ENCODE results near the gene HLA-B.
A peak's percentile ranks its signal among the peaks of the same experiment; 100 is the strongest.

Gene HLA-B

DNA sequence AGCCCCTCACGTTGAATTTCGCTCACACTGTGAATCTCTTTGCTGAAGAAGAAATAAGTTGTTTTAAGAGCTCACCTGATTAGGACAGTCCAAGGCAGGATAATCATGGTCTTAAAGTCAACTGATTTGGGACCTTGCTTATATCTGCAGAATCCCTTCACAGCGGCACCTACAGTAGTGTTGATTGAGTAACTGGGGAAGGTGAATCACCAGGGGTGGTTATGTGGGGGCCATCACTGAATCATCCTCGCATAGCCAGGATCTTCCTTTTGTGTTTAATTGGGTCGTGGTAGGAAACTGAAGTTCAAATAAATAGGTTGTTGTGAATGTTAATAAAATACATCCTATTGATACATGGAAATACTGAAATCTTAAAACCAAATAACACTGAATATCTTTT is 26.2 kb upstream of the HLA-B start:
- H3K9me3 ChIP-seq (ENCODE audit: control insufficient read depth, insufficient read depth, low read depth, low read length), result no peaks in the 10 kb centered on the region
- CTCF ChIA-PET, result interaction anchor here (0.5 to 4.2 kb wide), 4 partner anchors 16 to 785 kb away, joined by 3 to 37 read pairs (median 6); no protein-coding TSS in a partner anchor
- H3K4me1 ChIP-seq (ENCODE audit: control insufficient read depth, insufficient read depth, low read length), result no peaks in the 10 kb centered on the region
- no peak overlapping the region for H3K4me3 ChIP-seq (ENCODE audit: low read depth, low read length)
- TF ChIP-seq ZNF529 (tag by site-specific recombination; IDR thresholded peaks at IDR 0.05; ENCODE audit: insufficient replicate concordance) (no peak), SCRT2 (tag by site-specific recombination; IDR thresholded peaks at IDR 0.05) (no peak), ZNF792 (tag by site-specific recombination; IDR thresholded peaks at IDR 0.05) (no peak), ATF2 (tag by site-specific recombination; IDR thresholded peaks at IDR 0.05; ENCODE audit: low read depth) (no peak), ZNF214 (tag by site-specific recombination; IDR thresholded peaks at IDR 0.05; ENCODE audit: borderline replicate concordance) (no peak), ZNF394 (tag by site-specific recombination; IDR thresholded peaks at IDR 0.05; ENCODE audit: borderline replicate concordance) (no peak), ZNF311 (tag by site-specific recombination; IDR thresholded peaks at IDR 0.05; ENCODE audit: borderline replicate concordance) (no peak), ZNF48 (tag by site-specific recombination; IDR thresholded peaks at IDR 0.05) (no peak), ZNF10 (tag by site-specific recombination; IDR thresholded peaks at IDR 0.05) (no peak), ZBTB44 (tag by site-specific recombination; IDR thresholded peaks at IDR 0.05) (no peak), ZNF2 (tag by site-specific recombination; IDR thresholded peaks at IDR 0.05) (no peak), EGR2 (tag by site-specific recombination; IDR thresholded peaks at IDR 0.05; ENCODE audit: low read depth) (no peak)
- TF ChIP-seq, protein P1, sequence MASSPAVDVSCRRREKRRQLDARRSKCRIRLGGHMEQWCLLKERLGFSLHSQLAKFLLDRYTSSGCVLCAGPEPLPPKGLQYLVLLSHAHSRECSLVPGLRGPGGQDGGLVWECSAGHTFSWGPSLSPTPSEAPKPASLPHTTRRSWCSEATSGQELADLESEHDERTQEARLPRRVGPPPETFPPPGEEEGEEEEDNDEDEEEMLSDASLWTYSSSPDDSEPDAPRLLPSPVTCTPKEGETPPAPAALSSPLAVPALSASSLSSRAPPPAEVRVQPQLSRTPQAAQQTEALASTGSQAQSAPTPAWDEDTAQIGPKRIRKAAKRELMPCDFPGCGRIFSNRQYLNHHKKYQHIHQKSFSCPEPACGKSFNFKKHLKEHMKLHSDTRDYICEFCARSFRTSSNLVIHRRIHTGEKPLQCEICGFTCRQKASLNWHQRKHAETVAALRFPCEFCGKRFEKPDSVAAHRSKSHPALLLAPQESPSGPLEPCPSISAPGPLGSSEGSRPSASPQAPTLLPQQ (tag by site-specific recombination; IDR thresholded peaks at IDR 0.05), result no peak
- TF ChIP-seq, protein P2, sequence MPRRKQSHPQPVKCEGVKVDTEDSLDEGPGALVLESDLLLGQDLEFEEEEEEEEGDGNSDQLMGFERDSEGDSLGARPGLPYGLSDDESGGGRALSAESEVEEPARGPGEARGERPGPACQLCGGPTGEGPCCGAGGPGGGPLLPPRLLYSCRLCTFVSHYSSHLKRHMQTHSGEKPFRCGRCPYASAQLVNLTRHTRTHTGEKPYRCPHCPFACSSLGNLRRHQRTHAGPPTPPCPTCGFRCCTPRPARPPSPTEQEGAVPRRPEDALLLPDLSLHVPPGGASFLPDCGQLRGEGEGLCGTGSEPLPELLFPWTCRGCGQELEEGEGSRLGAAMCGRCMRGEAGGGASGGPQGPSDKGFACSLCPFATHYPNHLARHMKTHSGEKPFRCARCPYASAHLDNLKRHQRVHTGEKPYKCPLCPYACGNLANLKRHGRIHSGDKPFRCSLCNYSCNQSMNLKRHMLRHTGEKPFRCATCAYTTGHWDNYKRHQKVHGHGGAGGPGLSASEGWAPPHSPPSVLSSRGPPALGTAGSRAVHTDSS (tag by site-specific recombination; IDR thresholded peaks at IDR 0.05), result no peak
- TF ChIP-seq, protein P3, sequence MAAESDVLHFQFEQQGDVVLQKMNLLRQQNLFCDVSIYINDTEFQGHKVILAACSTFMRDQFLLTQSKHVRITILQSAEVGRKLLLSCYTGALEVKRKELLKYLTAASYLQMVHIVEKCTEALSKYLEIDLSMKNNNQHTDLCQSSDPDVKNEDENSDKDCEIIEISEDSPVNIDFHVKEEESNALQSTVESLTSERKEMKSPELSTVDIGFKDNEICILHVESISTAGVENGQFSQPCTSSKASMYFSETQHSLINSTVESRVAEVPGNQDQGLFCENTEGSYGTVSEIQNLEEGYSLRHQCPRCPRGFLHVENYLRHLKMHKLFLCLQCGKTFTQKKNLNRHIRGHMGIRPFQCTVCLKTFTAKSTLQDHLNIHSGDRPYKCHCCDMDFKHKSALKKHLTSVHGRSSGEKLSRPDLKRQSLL (tag by site-specific recombination; IDR thresholded peaks at IDR 0.05), result no peak
- no peaks in the 10 kb centered on the region for H3K36me3 ChIP-seq (ENCODE audit: control insufficient read depth in 2 of 2, insufficient read depth in 1 of 2, low read length in 2 of 2)
- POLR2A ChIA-PET, result no interaction called here
- H3K27ac ChIP-seq (ENCODE audit: extremely low read depth, low read depth, low read length), result no peak overlapping the region

DNA sequence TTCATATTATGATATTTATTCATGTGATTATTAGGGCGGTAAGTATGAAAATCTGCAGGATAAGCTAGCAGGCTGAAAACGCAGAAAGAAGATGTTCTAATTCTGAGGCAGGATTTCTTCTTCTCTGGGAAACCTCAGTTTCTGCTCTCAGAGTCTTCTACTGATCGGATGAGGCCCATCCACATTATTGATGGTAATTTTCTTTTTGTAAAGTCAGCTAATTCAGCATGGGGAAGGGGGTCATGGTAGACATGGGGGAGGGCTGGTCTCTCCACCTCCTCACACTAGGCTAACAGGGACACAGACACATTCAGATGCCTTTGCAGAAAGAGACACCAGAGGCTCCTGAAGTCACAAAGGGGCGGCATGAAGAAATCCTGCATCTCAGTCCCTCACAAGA is 24.7 kb upstream of the HLA-B start:
- TF ChIP-seq, protein P4, sequence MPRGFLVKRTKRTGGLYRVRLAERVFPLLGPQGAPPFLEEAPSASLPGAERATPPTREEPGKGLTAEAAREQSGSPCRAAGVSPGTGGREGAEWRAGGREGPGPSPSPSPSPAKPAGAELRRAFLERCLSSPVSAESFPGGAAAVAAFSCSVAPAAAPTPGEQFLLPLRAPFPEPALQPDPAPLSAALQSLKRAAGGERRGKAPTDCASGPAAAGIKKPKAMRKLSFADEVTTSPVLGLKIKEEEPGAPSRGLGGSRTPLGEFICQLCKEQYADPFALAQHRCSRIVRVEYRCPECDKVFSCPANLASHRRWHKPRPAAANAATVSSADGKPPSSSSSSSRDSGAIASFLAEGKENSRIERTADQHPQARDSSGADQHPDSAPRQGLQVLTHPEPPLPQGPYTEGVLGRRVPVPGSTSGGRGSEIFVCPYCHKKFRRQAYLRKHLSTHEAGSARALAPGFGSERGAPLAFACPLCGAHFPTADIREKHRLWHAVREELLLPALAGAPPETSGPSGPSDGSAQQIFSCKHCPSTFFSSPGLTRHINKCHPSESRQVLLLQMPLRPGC (tag by site-specific recombination; IDR thresholded peaks at IDR 0.05), result no peak
- no peak for TF ChIP-seq MEIS1 (CRISPR knock-in tag; IDR thresholded peaks at IDR 0.05; ENCODE audit: borderline replicate concordance)
- TF ChIP-seq ZNF302 (tag by site-specific recombination; IDR thresholded peaks at IDR 0.05; ENCODE audit: low read depth), result no peak
- TF ChIP-seq ZNF626 (tag by site-specific recombination; IDR thresholded peaks at IDR 0.05), result no peak
- TF ChIP-seq ZNF174 (tag by site-specific recombination; IDR thresholded peaks at IDR 0.05), result no peak
- peak; percentile 60; the same call in 1 of the 2 replicates for TF ChIP-seq ZNF10 (tag by site-specific recombination; IDR thresholded peaks at IDR 0.05)
- TF ChIP-seq YY2 (tag by site-specific recombination; IDR thresholded peaks at IDR 0.05), result no peak
- H3K9me3 ChIP-seq (ENCODE audit: control insufficient read depth, insufficient read depth, low read depth, low read length), result no peaks in the 10 kb centered on the region
- H3K4me3 ChIP-seq (ENCODE audit: low read depth, low read length), result no peak overlapping the region
- H3K27ac ChIP-seq (ENCODE audit: extremely low read depth, low read depth, low read length), result no peak overlapping the region
- ChIA-PET CTCF (interaction anchor here (0.5 to 4.2 kb wide), 8 partner anchors 9 to 234 kb away, joined by 3 to 37 read pairs (median 4); partner anchors contain the start of gene MICA), POLR2A (no interaction called here)
- no peaks in the 10 kb centered on the region for H3K36me3 ChIP-seq (ENCODE audit: control insufficient read depth in 2 of 2, insufficient read depth in 1 of 2, low read length in 2 of 2)
- H3K4me1 ChIP-seq (ENCODE audit: control insufficient read depth, insufficient read depth, low read length), result no peaks in the 10 kb centered on the region

All from HEK293 (cell line).